HFFc6 (cell line): ENCODE data around the gene HTR5A. TPM values are rescaled to one million over a fixed set of nuclear protein-coding genes. Genes with fewer than 3 reads are reported as not detected.
"Not testable (repeated sequence)": the region's sequence is repeated elsewhere in the genome, so short reads cannot be mapped to it uniquely, and the experiment has no call there.

ENCODE experiments used
- DNase-seq: peaks from one replicate; pipeline ENCODE4 v3.0.0-alpha.2; 2018
- H3K27ac Mint-ChIP-seq: 2 replicates; pipeline ENCODE4 v1.8.0; 2020; ENCODE audit warnings: mild to moderate bottlenecking, mixed read lengths
- H3K27me3 Mint-ChIP-seq: 2 replicates; pipeline ENCODE4 v1.8.0; 2021; ENCODE audit warnings: mild to moderate bottlenecking, moderate library complexity, mixed read lengths; ENCODE audit not compliant: insufficient read depth
- H3K36me3 Mint-ChIP-seq: 2 replicates; pipeline ENCODE4 v1.8.0; 2021; ENCODE audit warnings: low read depth, mixed read lengths
- H3K4me1 Mint-ChIP-seq: 2 replicates; pipeline ENCODE4 v1.8.0; 2020; ENCODE audit warnings: low read depth, mixed read lengths
- H3K4me3 Mint-ChIP-seq: 2 replicates; pipeline ENCODE4 v1.8.0; 2020; ENCODE audit warnings: mild to moderate bottlenecking, moderate library complexity, mixed read lengths
- H3K9me3 Mint-ChIP-seq: 2 replicates; pipeline ENCODE4 v1.8.0; 2020; ENCODE audit warnings: mild to moderate bottlenecking, mixed read lengths
- long read RNA-seq: library from polyadenylated mRNA; unstranded; transcript quantifications from one replicate; pipeline ENCODE4 v2.0.0, GENCODE V29; 2019
- total RNA-seq, 6 experiments: library from RNA; stranded (reverse); fragmentation: NEBNext Ultra II Directional; extraction: Animal tissue kit (Norgen Biotek cat#: 25700); gene quantifications; 2 replicates in 1 of 6; 3 replicates in 5 of 6; pipeline ENCODE4 v1.2.3, GENCODE V29; 2021
- TF ChIP-seq, protein P1 (sequence below): fragments of 200-600 bp; sonication (generic); IDR thresholded peaks from 2 replicates; pipeline ENCODE4 v1.5.0; 2021; ENCODE audit warnings: antibody characterized with exemption, mild to moderate bottlenecking

The HTR5A gene
- not detected for total RNA-seq
- long read RNA-seq, result 0 reads

- no peaks in the 10 kb centered on the region for H3K9me3 Mint-ChIP-seq
- H3K27ac Mint-ChIP-seq, result no peak within 1 kb of the TSS
- TF ChIP-seq, protein P1, sequence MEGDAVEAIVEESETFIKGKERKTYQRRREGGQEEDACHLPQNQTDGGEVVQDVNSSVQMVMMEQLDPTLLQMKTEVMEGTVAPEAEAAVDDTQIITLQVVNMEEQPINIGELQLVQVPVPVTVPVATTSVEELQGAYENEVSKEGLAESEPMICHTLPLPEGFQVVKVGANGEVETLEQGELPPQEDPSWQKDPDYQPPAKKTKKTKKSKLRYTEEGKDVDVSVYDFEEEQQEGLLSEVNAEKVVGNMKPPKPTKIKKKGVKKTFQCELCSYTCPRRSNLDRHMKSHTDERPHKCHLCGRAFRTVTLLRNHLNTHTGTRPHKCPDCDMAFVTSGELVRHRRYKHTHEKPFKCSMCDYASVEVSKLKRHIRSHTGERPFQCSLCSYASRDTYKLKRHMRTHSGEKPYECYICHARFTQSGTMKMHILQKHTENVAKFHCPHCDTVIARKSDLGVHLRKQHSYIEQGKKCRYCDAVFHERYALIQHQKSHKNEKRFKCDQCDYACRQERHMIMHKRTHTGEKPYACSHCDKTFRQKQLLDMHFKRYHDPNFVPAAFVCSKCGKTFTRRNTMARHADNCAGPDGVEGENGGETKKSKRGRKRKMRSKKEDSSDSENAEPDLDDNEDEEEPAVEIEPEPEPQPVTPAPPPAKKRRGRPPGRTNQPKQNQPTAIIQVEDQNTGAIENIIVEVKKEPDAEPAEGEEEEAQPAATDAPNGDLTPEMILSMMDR, result peak; percentile 17; the same call in 1 of the 2 replicates
- H3K36me3 Mint-ChIP-seq, result no peaks in the 10 kb centered on the region
- H3K27me3 Mint-ChIP-seq, result no peaks in the 10 kb centered on the region; the same call in 1 of the 2 replicates
- peaks cover 12% of the 10 kb centered on the region for H3K4me1 Mint-ChIP-seq
- no peak within 1 kb of the TSS for H3K4me3 Mint-ChIP-seq
- peak; percentile 53 for DNase-seq
Measured at GRCh38 chr7:155069992-155070751, at the start of gene HTR5A. Gene HTR5A (plus strand): TSS chr7:155070324. CDS start chr7:155070900, 576 bp downstream.

DNA sequence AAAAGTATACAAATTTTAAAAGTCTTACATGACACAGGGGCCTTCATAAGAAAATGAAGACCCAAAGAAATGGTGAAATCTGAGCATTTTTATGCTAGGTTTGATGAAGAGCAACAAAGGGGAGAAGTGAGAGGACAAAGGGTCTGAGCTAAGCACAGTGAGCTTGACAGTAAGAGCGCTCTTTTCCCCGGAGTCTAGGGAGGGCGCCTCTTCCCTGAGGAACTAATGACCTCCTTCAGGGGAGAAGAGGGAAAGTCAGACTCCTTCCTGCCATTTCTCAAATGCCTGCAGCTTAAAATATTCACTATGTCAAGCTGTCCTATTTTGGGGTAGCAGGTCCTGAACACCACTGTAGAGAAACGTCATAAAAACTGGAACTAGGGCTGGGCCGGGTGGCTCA lies 49.1 kb upstream of the HTR5A start:
- DNase-seq, result no peak
- Mint-ChIP-seq H3K4me3 (no peak overlapping the region), H3K27ac (no peak overlapping the region), H3K36me3 (no peaks in the 10 kb centered on the region), H3K4me1 (no peaks in the 10 kb centered on the region), H3K27me3 (peaks cover 14% of the 10 kb centered on the region), H3K9me3 (no peaks in the 10 kb centered on the region)
- TF ChIP-seq, protein P1, result no peak

DNA sequence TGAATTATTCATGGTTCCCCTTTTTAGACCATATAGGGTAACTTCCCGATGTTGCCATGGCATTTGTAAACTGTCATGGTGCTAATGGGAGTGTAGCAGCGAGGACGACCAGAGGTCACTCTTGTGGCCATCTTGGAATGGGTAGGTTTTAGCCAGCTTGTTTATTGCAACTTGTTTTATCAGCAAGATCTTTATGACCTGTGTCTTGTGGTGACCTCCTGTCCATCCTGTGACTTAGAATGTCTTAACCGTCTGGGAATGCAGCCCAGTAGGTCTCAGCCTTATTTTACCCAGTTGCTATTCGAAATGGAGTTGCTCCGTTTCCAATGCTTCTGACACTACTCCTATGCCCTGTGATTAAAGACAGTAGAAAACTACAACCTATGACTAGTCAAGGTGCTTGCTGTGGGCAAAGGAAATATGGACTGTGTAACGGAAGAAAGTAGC lies 48.4 kb upstream of the HTR5A start:
- no peak overlapping the region for H3K4me3 Mint-ChIP-seq
- H3K27ac Mint-ChIP-seq, result no peak overlapping the region
- no peaks in the 10 kb centered on the region for H3K9me3 Mint-ChIP-seq
- no peaks in the 10 kb centered on the region for H3K4me1 Mint-ChIP-seq
- TF ChIP-seq, protein P1, result no peak
- peaks cover 15% of the 10 kb centered on the region for H3K27me3 Mint-ChIP-seq
- DNase-seq, result no peak
- H3K36me3 Mint-ChIP-seq, result no peaks in the 10 kb centered on the region

DNA sequence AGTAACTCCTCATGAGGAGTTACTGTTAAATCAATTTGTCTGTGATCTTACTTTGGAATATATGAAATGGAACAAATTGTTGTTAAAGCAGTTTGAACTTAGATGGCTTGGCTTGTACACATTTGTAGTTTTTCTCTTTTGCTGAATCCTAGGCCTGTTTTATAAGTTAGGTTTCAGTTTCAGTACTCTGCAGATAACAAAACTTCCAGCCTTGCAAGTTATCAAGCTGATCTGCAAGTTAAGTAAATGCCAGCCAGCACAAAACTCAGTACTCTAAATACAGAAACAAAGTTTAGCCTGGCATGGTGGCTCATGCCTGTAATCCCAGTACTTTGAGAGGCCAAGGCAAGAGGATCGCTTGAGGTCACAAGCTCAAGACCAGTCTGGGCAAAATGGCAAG lies 42.2 kb upstream of the HTR5A start:
- no peak for DNase-seq
- no peaks in the 10 kb centered on the region for H3K36me3 Mint-ChIP-seq
- TF ChIP-seq, protein P1, result no peak
- H3K4me1 Mint-ChIP-seq, result no peaks in the 10 kb centered on the region
- H3K4me3 Mint-ChIP-seq, result no peak overlapping the region
- H3K9me3 Mint-ChIP-seq, result no peaks in the 10 kb centered on the region
- H3K27ac Mint-ChIP-seq, result no peak overlapping the region
- H3K27me3 Mint-ChIP-seq, result peaks cover 6% of the 10 kb centered on the region

DNA sequence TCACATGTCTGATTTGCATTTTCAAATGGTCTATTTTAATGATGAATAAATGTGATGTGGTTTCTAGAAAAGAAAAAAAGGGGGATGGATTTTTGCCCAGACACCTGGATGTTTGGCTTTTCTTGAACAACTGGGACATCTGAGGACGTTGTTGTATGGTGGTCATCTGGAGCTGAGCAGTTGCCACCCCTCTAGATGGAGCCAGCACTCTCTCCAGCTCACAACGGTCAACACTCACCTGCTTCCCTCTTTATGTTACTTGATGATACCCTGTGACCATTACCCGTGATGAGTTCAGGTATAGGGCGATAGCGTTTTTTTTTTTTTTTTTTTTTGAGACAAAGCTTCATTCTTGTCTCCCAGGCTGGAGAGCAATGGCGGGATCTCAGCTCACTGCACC lies 37.1 kb upstream of the HTR5A start:
- H3K36me3 Mint-ChIP-seq, result no peaks in the 10 kb centered on the region
- H3K4me3 Mint-ChIP-seq, result no peak overlapping the region
- H3K4me1 Mint-ChIP-seq, result no peaks in the 10 kb centered on the region
- H3K27ac Mint-ChIP-seq, result no peak overlapping the region
- H3K9me3 Mint-ChIP-seq, result peaks cover 3% of the 10 kb centered on the region; the same call in 1 of the 2 replicates
- peaks cover 2% of the 10 kb centered on the region; the same call in 1 of the 2 replicates for H3K27me3 Mint-ChIP-seq
- no peak for DNase-seq
- TF ChIP-seq, protein P1, result no peak

- not testable (repeated sequence) for DNase-seq, H3K27me3 Mint-ChIP-seq, H3K36me3 Mint-ChIP-seq, H3K9me3 Mint-ChIP-seq, H3K4me1 Mint-ChIP-seq, H3K4me3 Mint-ChIP-seq, H3K27ac Mint-ChIP-seq
Measured at GRCh38 chr7:155034495-155034894, 35.6 kb upstream of the HTR5A start.
